CD4-positive, alpha-beta memory T cell (primary cell): ENCODE measurements around the gene SIDT1. TPM values are rescaled to one million over a fixed set of nuclear protein-coding genes. Genes with fewer than 3 reads are reported as not detected.

Experiments used
- CTCF ChIA-PET: fragments of 350-600 bp; sonication (Branson Sonifier 250); formaldehyde crosslinking; loops from one replicate; lab custom pipeline; 2021; ENCODE audit warnings: inconsistent platforms; ENCODE audit not compliant: partially characterized antibody; lab: Charles Lee
- POLR2A ChIA-PET: fragments of 350-600 bp; sonication (Branson Sonifier 250); formaldehyde crosslinking; loops from one replicate; lab custom pipeline; 2021; ENCODE audit not compliant: partially characterized antibody; lab: Charles Lee
- DNase-seq, 5 donors: peaks; one replicate each; pipeline versions ENCODE4 v3.0.0 to v3.0.0-alpha.2; 2020 to 2022; ENCODE audit warnings: mixed read lengths in 1 of 5
- H3K27ac ChIP-seq: one replicate; pipeline ENCODE4 v1.7.0; 2013; ENCODE audit warnings: low read depth, low read length
- H3K27me3 ChIP-seq: 2 replicates; pipeline ENCODE4 v1.7.0; 2013; ENCODE audit warnings: mild to moderate bottlenecking, low read length, moderate library complexity; ENCODE audit not compliant: insufficient read depth
- H3K36me3 ChIP-seq: 2 replicates; pipeline ENCODE4 v1.7.0; 2013; ENCODE audit warnings: mild to moderate bottlenecking, low read length, moderate library complexity; ENCODE audit not compliant: insufficient read depth
- H3K4me1 ChIP-seq: 2 replicates; pipeline ENCODE4 v1.7.0; 2013; ENCODE audit warnings: mild to moderate bottlenecking, low read length, moderate library complexity; ENCODE audit not compliant: insufficient read depth
- H3K4me3 ChIP-seq, 2 donors: one replicate each; pipeline ENCODE4 v1.7.0; 2013; ENCODE audit warnings: low read length in 2 of 2, mild to moderate bottlenecking in 1 of 2
- H3K9me3 ChIP-seq, 2 donors: one replicate each; pipeline ENCODE4 v1.7.0; 2013; ENCODE audit warnings: low read length in 2 of 2, control low read depth in 1 of 2; ENCODE audit not compliant: control insufficient read depth in 1 of 2
- H3K27ac Mint-ChIP-seq, 7 donors: one replicate each; pipeline ENCODE4 v1.8.0; 2020 to 2021; ENCODE audit warnings: mixed read lengths in 7 of 7, mild to moderate bottlenecking in 6 of 7, inconsistent platforms in 3 of 7, moderate library complexity in 3 of 7
- H3K27me3 Mint-ChIP-seq, 2 donors: one replicate each; pipeline ENCODE4 v1.8.0; 2020 to 2021; ENCODE audit warnings: mixed read lengths in 2 of 2
- H3K36me3 Mint-ChIP-seq, 2 donors: one replicate each; pipeline ENCODE4 v1.8.0; 2020 to 2021; ENCODE audit warnings: mixed read lengths in 2 of 2, inconsistent platforms in 1 of 2, mild to moderate bottlenecking in 1 of 2
- H3K4me1 Mint-ChIP-seq, 4 donors: one replicate each; pipeline ENCODE4 v1.8.0; 2020 to 2021; ENCODE audit warnings: mixed read lengths in 4 of 4, mild to moderate bottlenecking in 1 of 4
- H3K4me3 Mint-ChIP-seq, 8 donors: one replicate each; pipeline ENCODE4 v1.8.0; 2020 to 2021; ENCODE audit warnings: mixed read lengths in 8 of 8, mild to moderate bottlenecking in 7 of 8, moderate library complexity in 6 of 8, inconsistent platforms in 3 of 8
- H3K9me3 Mint-ChIP-seq, 8 donors: one replicate each; pipeline ENCODE4 v1.8.0; 2020 to 2021; ENCODE audit warnings: mixed read lengths in 8 of 8, mild to moderate bottlenecking in 5 of 8, inconsistent platforms in 3 of 8, moderate library complexity in 1 of 8
- intact Hi-C: fragments of 100-400 bp; cut with micrococcal nuclease; formaldehyde crosslinking; loops from one replicate; pipeline ENCODE4 v1.15.1; 2023
- polyA plus RNA-seq, 2 donors: library from polyadenylated mRNA; unstranded; fragments of 300-500 nt; fragmentation: Illumina TruSeq; gene quantifications; one replicate each; pipeline ENCODE4 v1.2.3, GENCODE V29; 2021
- total RNA-seq, 2 experiments: library from RNA; stranded (reverse); gene quantifications; one replicate each; pipeline ENCODE4 v1.2.3, GENCODE V29; 2021

Gene SIDT1
- total and polyA plus RNA-seq, 4 experiments from 2014 or later = 12.1 to 56.1 (median 39.2) TPM

GRCh38 chr3:113523241-113523640, 9.1 kb upstream of the SIDT1 start:
- no peaks in the 10 kb centered on the region for H3K9me3 ChIP-seq
- Mint-ChIP-seq H3K27ac (no peak overlapping the region), H3K27me3 (peaks cover 6 to 8% of the 10 kb centered on the region in 2 donors), H3K36me3 (no peaks in the 10 kb centered on the region), H3K4me3 (no peak overlapping the region), H3K9me3 (peaks cover 0 to 1% (median 0%) of the 10 kb centered on the region in 8 donors), H3K4me1 (no peaks in the 10 kb centered on the region)
- no peaks in the 10 kb centered on the region for H3K4me1 ChIP-seq
- DNase-seq = no peak
- POLR2A ChIA-PET = interaction anchor here (0.7 kb wide), 1 partner anchor 9 kb away, joined by 3 read pairs; the partner anchor contains the start of gene SPICE1
- CTCF ChIA-PET = interaction anchor here (0.6 kb wide), 1 partner anchor 45 kb away, joined by 3 read pairs; no protein-coding TSS in a partner anchor
- peaks cover 4% of the 10 kb centered on the region for H3K27me3 ChIP-seq
- intact Hi-C loops = no loop called here
- H3K4me3 ChIP-seq = no peak overlapping the region
- H3K27ac ChIP-seq = no peak overlapping the region
- H3K36me3 ChIP-seq = no peaks in the 10 kb centered on the region

GRCh38 chr3:113532698-113533533, 561 bp downstream of the SIDT1 start:
- Histone ChIP-seq H3K27me3 (no peaks in the 10 kb centered on the region), H3K9me3 (no peaks in the 10 kb centered on the region), H3K4me3 (peak overlapping the region; percentile 79 to 96), H3K4me1 (peaks cover 54% of the 10 kb centered on the region), H3K36me3 (no peaks in the 10 kb centered on the region), H3K27ac (peak overlapping the region; percentile 90)
- no peaks in the 10 kb centered on the region for H3K27me3 Mint-ChIP-seq
- POLR2A ChIA-PET = interaction anchor here (0.8 to 5.9 kb wide), 13 partner anchors 17 to 971 kb away, joined by 3 to 109 read pairs (median 4); partner anchors contain the start of genes ATG3, ATP6V1A, NAA50 and SLC35A5
- CTCF ChIA-PET = interaction anchor here (0.7 to 3.0 kb wide), 8 partner anchors 14 to 45 kb away, joined by 3 to 17 read pairs (median 4); partner anchors contain the start of gene SPICE1
- peaks cover 8 to 29% of the 10 kb centered on the region in 2 donors for H3K36me3 Mint-ChIP-seq
- peak in 1 of 5 donors; percentile 48 for DNase-seq
- H3K4me1 Mint-ChIP-seq = peaks cover 42 to 64% (median 51%) of the 10 kb centered on the region in 4 donors
- H3K9me3 Mint-ChIP-seq = no peaks in the 10 kb centered on the region
- peak overlapping the region; percentile 97 to 100 (median 99) for H3K4me3 Mint-ChIP-seq
- intact Hi-C loops = loop anchor here (1.0 to 5.0 kb wide), 8 partner anchors 18 to 970 kb away; partner anchors contain the start of genes SLC35A5, SPICE1 and USF3
- peak overlapping the region; percentile 95 to 100 (median 100) for H3K27ac Mint-ChIP-seq

- Mint-ChIP-seq H3K27me3 (no peaks in the 10 kb centered on the region), H3K9me3 (no peaks in the 10 kb centered on the region), H3K27ac (peak overlapping the region; percentile 93 to 100 (median 96)), H3K4me1 (peaks cover 45 to 70% (median 56%) of the 10 kb centered on the region in 4 donors), H3K4me3 (peak overlapping the region; percentile 97 to 100 (median 99)), H3K36me3 (peaks cover 8 to 31% of the 10 kb centered on the region in 2 donors)
- Histone ChIP-seq H3K27ac (peak overlapping the region; percentile 90), H3K9me3 (no peaks in the 10 kb centered on the region), H3K27me3 (no peaks in the 10 kb centered on the region), H3K36me3 (no peaks in the 10 kb centered on the region), H3K4me1 (peaks cover 60% of the 10 kb centered on the region), H3K4me3 (peak overlapping the region; percentile 79 to 96)
- intact Hi-C loops = loop anchor here (2.0 to 5.0 kb wide), 4 partner anchors 27 to 971 kb away; partner anchors contain the start of genes SLC35A5 and USF3
- CTCF ChIA-PET = interaction anchor here (0.7 to 3.0 kb wide), 9 partner anchors 14 to 211 kb away, joined by 3 to 17 read pairs (median 4); partner anchors contain the start of gene SPICE1
- DNase-seq = peak; percentile 61 to 68 (median 63)
- POLR2A ChIA-PET = interaction anchor here (0.8 to 5.9 kb wide), 12 partner anchors 17 to 972 kb away, joined by 3 to 109 read pairs (median 4); partner anchors contain the start of genes ATG3, ATP6V1A, NAA50 and SLC35A5
Measured at GRCh38 chr3:113533534-113533892, 1.2 kb downstream of the SIDT1 start.

DNA sequence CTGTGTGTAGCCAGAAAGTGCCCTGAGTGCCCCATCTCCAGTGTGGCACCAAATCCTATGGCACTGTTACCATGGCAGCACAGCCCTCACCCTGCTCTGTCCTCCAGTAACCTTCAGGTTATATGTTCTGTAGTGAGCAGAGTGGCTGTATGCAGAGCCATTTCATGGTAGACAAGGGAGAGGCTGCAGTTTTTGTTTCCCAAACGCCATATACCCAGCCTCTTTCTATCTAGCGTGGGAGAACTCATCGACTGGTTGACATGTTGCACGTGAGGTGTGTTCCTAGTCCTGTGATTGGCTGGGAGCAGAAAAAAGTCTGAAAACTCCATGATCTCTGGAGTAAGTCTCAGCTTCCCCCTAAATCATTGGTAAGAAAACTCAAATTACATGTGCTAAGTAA, 2.0 kb downstream of the SIDT1 start:
- Mint-ChIP-seq H3K4me1 (peaks cover 48 to 69% (median 59%) of the 10 kb centered on the region in 4 donors), H3K27me3 (no peaks in the 10 kb centered on the region), H3K36me3 (peaks cover 8 to 36% of the 10 kb centered on the region in 2 donors), H3K9me3 (no peaks in the 10 kb centered on the region), H3K27ac (peak overlapping the region; percentile 93 to 100 (median 96)), H3K4me3 (peak overlapping the region; percentile 97 to 100 (median 99))
- Histone ChIP-seq H3K27me3 (no peaks in the 10 kb centered on the region), H3K9me3 (no peaks in the 10 kb centered on the region), H3K4me3 (peak overlapping the region; percentile 79 to 96), H3K27ac (peak overlapping the region; percentile 90), H3K36me3 (no peaks in the 10 kb centered on the region), H3K4me1 (peaks cover 61% of the 10 kb centered on the region)
- intact Hi-C loops = loop anchor here (5.0 kb wide), 1 partner anchor 803 kb away; no protein-coding TSS in a partner anchor
- peak in 4 of 5 donors; percentile 26 to 43 (median 30) for DNase-seq
- POLR2A ChIA-PET = interaction anchor here (0.6 to 5.9 kb wide), 7 partner anchors 12 to 43 kb away, joined by 3 to 109 read pairs (median 4); partner anchors contain the start of gene SPICE1
- CTCF ChIA-PET = interaction anchor here (1.0 to 3.0 kb wide), 7 partner anchors 13 to 43 kb away, joined by 3 to 17 read pairs (median 5); partner anchors contain the start of gene SPICE1

- H3K27ac Mint-ChIP-seq = peak overlapping the region; percentile 5 to 77 (median 39)
- peaks cover 58% of the 10 kb centered on the region for H3K4me1 ChIP-seq
- H3K27me3 ChIP-seq = no peaks in the 10 kb centered on the region
- H3K27me3 Mint-ChIP-seq = no peaks in the 10 kb centered on the region
- intact Hi-C loops = no loop called here
- peak overlapping the region in 7 of 8 donors; percentile 19 to 60 (median 41) for H3K4me3 Mint-ChIP-seq
- no peaks in the 10 kb centered on the region for H3K9me3 ChIP-seq
- H3K9me3 Mint-ChIP-seq = no peaks in the 10 kb centered on the region
- CTCF ChIA-PET = interaction anchor here (0.8 to 2.1 kb wide), 7 partner anchors 10 to 209 kb away, joined by 3 to 12 read pairs (median 3); partner anchors contain the start of gene SPICE1
- no peaks in the 10 kb centered on the region for H3K36me3 ChIP-seq
- H3K4me3 ChIP-seq = no peak overlapping the region
- peaks cover 16 to 43% of the 10 kb centered on the region in 2 donors for H3K36me3 Mint-ChIP-seq
- POLR2A ChIA-PET = interaction anchor here (1.3 to 5.9 kb wide), 2 partner anchors 21 to 211 kb away, joined by 5 to 109 read pairs; partner anchors contain the start of genes ATP6V1A and SPICE1
- H3K27ac ChIP-seq = no peak overlapping the region
- peak in 1 of 5 donors; percentile 9 for DNase-seq
- H3K4me1 Mint-ChIP-seq = peaks cover 50 to 71% (median 59%) of the 10 kb centered on the region in 4 donors
Measured at GRCh38 chr3:113535898-113536297, 3.5 kb downstream of the SIDT1 start.

DNA sequence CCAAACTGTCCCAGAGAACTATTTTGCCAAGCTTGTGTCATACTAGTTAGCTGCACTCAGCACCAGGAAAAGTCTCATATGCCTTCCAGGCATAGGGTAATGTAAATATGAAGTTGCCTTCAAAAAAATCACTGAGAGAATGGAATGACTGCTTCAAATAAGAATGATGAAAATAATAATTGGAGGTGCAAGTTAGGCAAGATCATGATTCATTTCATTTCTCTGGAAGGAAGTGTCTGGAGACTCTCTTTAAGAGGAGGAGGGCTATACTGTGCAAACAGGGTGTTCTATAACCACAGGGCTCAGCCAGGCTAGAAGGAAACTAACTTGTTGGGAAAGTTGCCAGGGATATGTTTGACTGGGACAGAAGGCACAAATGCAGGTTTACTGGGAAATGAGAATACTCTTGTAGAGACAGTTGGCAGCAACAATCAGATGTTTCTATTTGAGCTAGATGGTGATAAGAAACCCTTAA, 4.3 kb downstream of the SIDT1 start:
- H3K27me3 Mint-ChIP-seq = no peaks in the 10 kb centered on the region
- peaks cover 0 to 3% (median 0%) of the 10 kb centered on the region in 8 donors for H3K9me3 Mint-ChIP-seq
- ChIA-PET CTCF (interaction anchor here (0.8 to 2.1 kb wide), 9 partner anchors 10 to 209 kb away, joined by 3 to 12 read pairs (median 3); partner anchors contain the start of gene SPICE1), POLR2A (interaction anchor here (1.0 to 5.9 kb wide), 3 partner anchors 22 to 210 kb away, joined by 4 to 109 read pairs (median 5); partner anchors contain the start of genes ATP6V1A and SPICE1)
- H3K4me1 Mint-ChIP-seq = peaks cover 44 to 64% (median 52%) of the 10 kb centered on the region in 4 donors
- no peaks in the 10 kb centered on the region for H3K9me3 ChIP-seq
- no peak for DNase-seq
- H3K27ac ChIP-seq = no peak overlapping the region
- peaks cover 24 to 44% of the 10 kb centered on the region in 2 donors for H3K36me3 Mint-ChIP-seq
- peak overlapping the region in 4 of 7 donors; percentile 11 to 33 (median 24) for H3K27ac Mint-ChIP-seq
- no peaks in the 10 kb centered on the region for H3K36me3 ChIP-seq
- no peaks in the 10 kb centered on the region for H3K27me3 ChIP-seq
- H3K4me1 ChIP-seq = peaks cover 51% of the 10 kb centered on the region
- intact Hi-C loops = no loop called here
- H3K4me3 Mint-ChIP-seq = peak overlapping the region in 4 of 8 donors; percentile 7 to 62 (median 46)
- H3K4me3 ChIP-seq = no peak overlapping the region
